Fibroblast of lung (primary cell): Measurements from ENCODE around the gene ZNF175. TPM values are rescaled to one million over a fixed set of nuclear protein-coding genes. Genes with fewer than 3 reads are reported as not detected.

Experiments
- DNase-seq, 2 donors: peaks; one replicate each; pipeline versions ENCODE4 v3.0.0 to v3.0.0-alpha.2; 2010; ENCODE audit warnings: low read depth in 2 of 2
- H2AFZ ChIP-seq: 2 replicates; pipeline ENCODE4 v1.5.1; 2012; ENCODE audit warnings: low read length, control low read depth, inconsistent platforms
- H3K27ac ChIP-seq: 2 replicates; pipeline ENCODE4 v1.5.1; 2011; ENCODE audit warnings: low read length, control low read depth; ENCODE audit not compliant: insufficient read depth
- H3K27me3 ChIP-seq: 2 replicates; pipeline ENCODE4 v1.5.1; 2011; ENCODE audit warnings: mild to moderate bottlenecking, low read length; ENCODE audit not compliant: control insufficient read depth, insufficient read depth
- H3K36me3 ChIP-seq: 2 replicates; pipeline ENCODE4 v1.5.1; 2011; ENCODE audit warnings: low read length; ENCODE audit not compliant: control insufficient read depth, insufficient read depth
- H3K4me1 ChIP-seq: 2 replicates; pipeline ENCODE4 v1.5.1; 2011; ENCODE audit warnings: low read length; ENCODE audit not compliant: control insufficient read depth, insufficient read depth; ENCODE audit errors: extremely low read depth
- H3K4me2 ChIP-seq: 2 replicates; pipeline ENCODE4 v1.5.1; 2011; ENCODE audit warnings: low read length, control low read depth; ENCODE audit not compliant: insufficient read depth; ENCODE audit errors: extremely low read depth
- H3K4me3 ChIP-seq, 4 experiments: fragments of 200-600 bp in 1 of 4; sonication (generic) in 1 of 4; replicated peaks in 1 of 4; 2 replicates each; pipeline ENCODE4 v1.5.1; 2011 to 2016; ENCODE audit warnings: low read length in 4 of 4, low read depth in 3 of 4, mild to moderate bottlenecking in 3 of 4, control low read depth in 2 of 4, inconsistent platforms in 1 of 4, mixed read lengths in 1 of 4; ENCODE audit not compliant: insufficient read depth in 1 of 4; ENCODE audit errors: control extremely low read depth in 1 of 4
- H3K79me2 ChIP-seq: 2 replicates; pipeline ENCODE4 v1.5.1; 2012; ENCODE audit warnings: mild to moderate bottlenecking, low read length, inconsistent platforms; ENCODE audit not compliant: control insufficient read depth, insufficient read depth
- H3K9ac ChIP-seq: 2 replicates; pipeline ENCODE4 v1.5.1; 2011; ENCODE audit warnings: mild to moderate bottlenecking, low read length, control low read depth; ENCODE audit not compliant: insufficient read depth
- H3K9me3 ChIP-seq: 2 replicates; pipeline ENCODE4 v1.5.1; 2012; ENCODE audit warnings: low read depth, low read length; ENCODE audit not compliant: control insufficient read depth, insufficient read depth
- H4K20me1 ChIP-seq: 2 replicates; pipeline ENCODE4 v1.5.1; 2011; ENCODE audit warnings: low read length; ENCODE audit not compliant: control insufficient read depth, insufficient read depth; ENCODE audit errors: extremely low read depth
- EZH2 ChIP-seq: IDR thresholded peaks from 2 replicates; pipeline ENCODE4 v1.5.1; 2012; ENCODE audit warnings: low read length, control low read depth, mild to moderate bottlenecking; ENCODE audit errors: missing control alignments
- polyA plus RNA-seq, 2 donors: library from polyadenylated mRNA; depleted of rRNA in 1 of 2; stranded (reverse) in 1 of 2; unstranded in 1 of 2; fragments of >200 nt; gene quantifications; 2 replicates each; pipeline ENCODE4 v1.2.1, GENCODE V29; 2011 to 2012; ENCODE audit warnings: missing spikeins in 1 of 2
- total RNA-seq: library from RNA; depleted of rRNA; stranded (reverse); fragments of >200 nt; gene quantifications from 2 replicates; pipeline ENCODE4 v1.2.1, GENCODE V29; 2014
- TF ChIP-seq, protein P1 (sequence below), 2 donors: IDR thresholded peaks in 1 of 2; conservative IDR thresholded peaks in 1 of 2; 1 replicate in 1 of 2; 2 replicates in 1 of 2; pipeline ENCODE4 v1.5.1; 2011 to 2012; ENCODE audit warnings: low read length in 2 of 2, control low read depth in 1 of 2, inconsistent platforms in 1 of 2, low read depth in 1 of 2, mild to moderate bottlenecking in 1 of 2

Gene ZNF175
- total and polyA plus RNA-seq, 2 donors (not counting 1 experiment from before 2014, with no cell fraction given), result 5.0 to 7.6 TPM

DNA sequence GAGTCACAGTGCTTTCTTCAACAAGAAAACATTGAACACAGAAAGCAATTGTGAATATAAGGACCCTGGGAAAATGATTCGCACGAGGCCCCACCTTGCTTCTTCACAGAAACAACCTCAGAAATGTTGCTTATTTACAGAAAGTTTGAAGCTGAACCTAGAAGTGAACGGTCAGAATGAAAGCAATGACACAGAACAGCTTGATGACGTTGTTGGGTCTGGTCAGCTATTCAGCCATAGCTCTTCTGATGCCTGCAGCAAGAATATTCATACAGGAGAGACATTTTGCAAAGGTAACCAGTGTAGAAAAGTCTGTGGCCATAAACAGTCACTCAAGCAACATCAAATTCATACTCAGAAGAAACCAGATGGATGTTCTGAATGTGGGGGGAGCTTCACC lies 15.7 kb downstream of the ZNF175 start:
- no peak overlapping the region for H3K27ac ChIP-seq
- H3K4me3 ChIP-seq, result no peak overlapping the region
- H3K4me1 ChIP-seq, result no peaks in the 10 kb centered on the region
- H4K20me1 ChIP-seq, result no peaks in the 10 kb centered on the region
- no peak overlapping the region for H2AFZ ChIP-seq
- H3K9me3 ChIP-seq, result peaks cover 4% of the 10 kb centered on the region
- no peak overlapping the region for H3K9ac ChIP-seq
- no peak overlapping the region for H3K4me2 ChIP-seq
- TF ChIP-seq, protein P1, sequence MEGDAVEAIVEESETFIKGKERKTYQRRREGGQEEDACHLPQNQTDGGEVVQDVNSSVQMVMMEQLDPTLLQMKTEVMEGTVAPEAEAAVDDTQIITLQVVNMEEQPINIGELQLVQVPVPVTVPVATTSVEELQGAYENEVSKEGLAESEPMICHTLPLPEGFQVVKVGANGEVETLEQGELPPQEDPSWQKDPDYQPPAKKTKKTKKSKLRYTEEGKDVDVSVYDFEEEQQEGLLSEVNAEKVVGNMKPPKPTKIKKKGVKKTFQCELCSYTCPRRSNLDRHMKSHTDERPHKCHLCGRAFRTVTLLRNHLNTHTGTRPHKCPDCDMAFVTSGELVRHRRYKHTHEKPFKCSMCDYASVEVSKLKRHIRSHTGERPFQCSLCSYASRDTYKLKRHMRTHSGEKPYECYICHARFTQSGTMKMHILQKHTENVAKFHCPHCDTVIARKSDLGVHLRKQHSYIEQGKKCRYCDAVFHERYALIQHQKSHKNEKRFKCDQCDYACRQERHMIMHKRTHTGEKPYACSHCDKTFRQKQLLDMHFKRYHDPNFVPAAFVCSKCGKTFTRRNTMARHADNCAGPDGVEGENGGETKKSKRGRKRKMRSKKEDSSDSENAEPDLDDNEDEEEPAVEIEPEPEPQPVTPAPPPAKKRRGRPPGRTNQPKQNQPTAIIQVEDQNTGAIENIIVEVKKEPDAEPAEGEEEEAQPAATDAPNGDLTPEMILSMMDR (conservative IDR thresholded peaks at IDR 0.05 in 1 of 2, IDR thresholded peaks at IDR 0.05 in 1 of 2; ENCODE audit: low read depth in 1 of 2, low read length in 2 of 2), result no peak
- TF ChIP-seq EZH2, result no peak
- no peaks in the 10 kb centered on the region for H3K79me2 ChIP-seq
- DNase-seq, result no peak
- H3K27me3 ChIP-seq, result no peaks in the 10 kb centered on the region
- peaks cover 10% of the 10 kb centered on the region for H3K36me3 ChIP-seq

DNA sequence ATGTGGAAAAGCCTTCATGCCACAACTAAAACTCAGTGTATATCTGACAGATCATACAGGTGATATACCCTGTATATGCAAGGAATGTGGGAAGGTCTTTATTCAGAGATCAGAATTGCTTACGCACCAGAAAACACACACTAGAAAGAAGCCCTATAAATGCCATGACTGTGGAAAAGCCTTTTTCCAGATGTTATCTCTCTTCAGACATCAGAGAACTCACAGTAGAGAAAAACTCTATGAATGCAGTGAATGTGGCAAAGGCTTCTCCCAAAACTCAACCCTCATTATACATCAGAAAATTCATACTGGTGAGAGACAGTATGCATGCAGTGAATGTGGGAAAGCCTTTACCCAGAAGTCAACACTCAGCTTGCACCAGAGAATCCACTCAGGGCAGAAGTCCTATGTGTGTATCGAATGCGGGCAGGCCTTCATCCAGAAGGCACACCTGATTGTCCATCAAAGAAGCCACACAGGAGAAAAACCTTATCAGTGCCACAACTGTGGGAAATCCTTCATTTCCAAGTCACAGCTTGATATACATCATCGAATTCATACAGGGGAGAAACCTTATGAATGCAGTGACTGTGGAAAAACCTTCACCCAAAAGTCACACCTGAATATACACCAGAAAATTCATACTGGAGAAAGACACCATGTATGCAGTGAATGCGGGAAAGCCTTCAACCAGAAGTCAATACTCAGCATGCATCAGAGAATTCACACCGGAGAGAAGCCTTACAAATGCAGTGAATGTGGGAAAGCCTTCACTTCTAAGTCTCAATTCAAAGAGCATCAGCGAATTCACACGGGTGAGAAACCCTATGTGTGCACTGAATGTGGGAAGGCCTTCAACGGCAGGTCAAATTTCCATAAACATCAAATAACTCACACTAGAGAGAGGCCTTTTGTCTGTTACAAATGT lies 16.4 kb downstream of the ZNF175 start:
- no peaks in the 10 kb centered on the region for H3K79me2 ChIP-seq
- TF ChIP-seq, protein P1 (conservative IDR thresholded peaks at IDR 0.05 in 1 of 2, IDR thresholded peaks at IDR 0.05 in 1 of 2; ENCODE audit: low read depth in 1 of 2, low read length in 2 of 2), result no peak
- no peak for TF ChIP-seq EZH2
- peaks cover 4% of the 10 kb centered on the region for H3K9me3 ChIP-seq
- H3K4me3 ChIP-seq, result no peak overlapping the region
- H3K4me2 ChIP-seq, result no peak overlapping the region
- peaks cover 8% of the 10 kb centered on the region for H3K36me3 ChIP-seq
- H2AFZ ChIP-seq, result no peak overlapping the region
- DNase-seq, result no peak
- no peaks in the 10 kb centered on the region for H3K27me3 ChIP-seq
- H4K20me1 ChIP-seq, result no peaks in the 10 kb centered on the region
- H3K4me1 ChIP-seq, result no peaks in the 10 kb centered on the region
- no peak overlapping the region for H3K27ac ChIP-seq
- H3K9ac ChIP-seq, result no peak overlapping the region

DNA sequence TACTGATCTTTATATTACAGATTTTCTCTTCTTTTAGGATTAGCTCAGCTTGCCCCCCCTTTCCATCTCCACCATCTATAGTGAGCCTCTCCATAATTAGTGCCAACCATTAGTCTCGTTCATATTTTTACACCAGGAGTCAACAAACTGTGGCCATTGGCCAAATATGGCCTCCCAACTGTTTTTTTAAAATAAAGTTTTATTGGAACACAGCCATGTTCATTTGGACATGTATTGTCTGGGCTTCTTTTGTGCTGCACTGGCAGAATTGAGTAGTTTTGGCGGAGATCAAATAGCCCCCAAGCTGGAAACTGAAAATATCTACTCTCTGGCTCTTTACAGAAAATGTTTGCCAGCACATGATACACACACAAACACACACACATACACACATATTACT lies 18.4 kb downstream of the ZNF175 start:
- Histone ChIP-seq H3K27ac (no peak overlapping the region), H2AFZ (no peak overlapping the region), H3K9ac (no peak overlapping the region), H3K9me3 (peaks cover 4% of the 10 kb centered on the region), H3K4me3 (no peak overlapping the region), H3K27me3 (no peaks in the 10 kb centered on the region), H3K4me2 (no peak overlapping the region), H4K20me1 (no peaks in the 10 kb centered on the region), H3K79me2 (no peaks in the 10 kb centered on the region), H3K4me1 (no peaks in the 10 kb centered on the region), H3K36me3 (peaks cover 7% of the 10 kb centered on the region)
- DNase-seq, result no peak
- TF ChIP-seq, protein P1 (conservative IDR thresholded peaks at IDR 0.05 in 1 of 2, IDR thresholded peaks at IDR 0.05 in 1 of 2; ENCODE audit: low read depth in 1 of 2, low read length in 2 of 2), result no peak
- TF ChIP-seq EZH2, result no peak
